WERI-Rb-1 (cell line): ENCODE data around the gene BCHE.

Source experiments
- DNase-seq: peaks from one replicate; pipeline ENCODE4 v3.0.0-alpha.2; 2020
- H3K27ac ChIP-seq: fragments of 250-450 bp; sonication (Bioruptor Pico); 2 replicates; pipeline ENCODE4 v1.5.1; 2020; ENCODE audit warnings: mild to moderate bottlenecking, moderate library complexity
- H3K27me3 ChIP-seq: fragments of 250-450 bp; sonication (Bioruptor Pico); 2 replicates; pipeline ENCODE4 v1.5.1; 2021; ENCODE audit warnings: mild to moderate bottlenecking, low read depth, moderate library complexity; ENCODE audit not compliant: insufficient read depth, severe bottlenecking
- H3K36me3 ChIP-seq: fragments of 250-450 bp; sonication (Bioruptor Pico); 2 replicates; pipeline ENCODE4 v1.5.1; 2020; ENCODE audit warnings: mild to moderate bottlenecking, moderate library complexity
- H3K4me3 ChIP-seq: 2 replicates; pipeline ENCODE4 v1.5.1; 2011; ENCODE audit warnings: low read depth, mild to moderate bottlenecking, control low read depth, low read length
- H3K9me3 ChIP-seq: fragments of 250-450 bp; sonication (Bioruptor Pico); 2 replicates; pipeline ENCODE4 v1.5.1; 2021; ENCODE audit warnings: mild to moderate bottlenecking, moderate library complexity; ENCODE audit not compliant: severe bottlenecking
- CTCF ChIP-seq: IDR thresholded peaks from 2 replicates; pipeline ENCODE4 v1.5.1; 2011; ENCODE audit warnings: low read depth, mild to moderate bottlenecking, control low read depth, inconsistent platforms, low read length

Gene BCHE

DNA sequence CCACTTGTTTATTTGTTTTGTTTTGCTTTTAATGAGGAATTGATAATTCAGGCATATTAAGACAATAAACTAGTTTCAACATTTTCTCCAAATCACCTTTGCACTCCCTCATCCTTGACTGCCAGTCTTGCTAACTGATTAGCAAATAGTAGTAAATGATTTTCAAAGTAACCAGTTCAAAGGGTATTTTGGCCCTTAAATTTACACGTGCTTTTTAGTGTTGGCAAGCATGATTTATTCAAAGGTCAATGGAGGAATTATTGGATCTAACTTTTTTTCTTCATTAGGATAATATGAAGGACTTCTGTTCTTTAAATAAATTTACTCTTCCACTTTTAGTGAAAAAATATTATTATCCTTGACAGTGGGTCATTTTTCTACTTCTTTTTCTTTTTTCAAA lies 53.8 kb downstream of the BCHE start:
- Histone ChIP-seq H3K27ac (no peak overlapping the region), H3K4me3 (no peak overlapping the region), H3K9me3 (no peaks in the 10 kb centered on the region), H3K36me3 (no peaks in the 10 kb centered on the region), H3K27me3 (no peaks in the 10 kb centered on the region)
- no peak for DNase-seq
- TF ChIP-seq CTCF: no peak

- no peaks in the 10 kb centered on the region for H3K27me3 ChIP-seq
- no peak for DNase-seq
- no peak for TF ChIP-seq CTCF
- no peak overlapping the region for H3K4me3 ChIP-seq
- H3K27ac ChIP-seq: no peak overlapping the region
- H3K36me3 ChIP-seq: no peaks in the 10 kb centered on the region
- no peaks in the 10 kb centered on the region for H3K9me3 ChIP-seq
Measured at GRCh38 chr3:165778891-165779290, 58.3 kb downstream of the BCHE start.

- DNase-seq: no peak
- no peak for TF ChIP-seq CTCF
- no peaks in the 10 kb centered on the region for H3K9me3 ChIP-seq
- no peaks in the 10 kb centered on the region for H3K27me3 ChIP-seq
- no peak overlapping the region for H3K4me3 ChIP-seq
- no peaks in the 10 kb centered on the region for H3K36me3 ChIP-seq
- no peak overlapping the region for H3K27ac ChIP-seq
Measured at GRCh38 chr3:165778456-165778855, 58.8 kb downstream of the BCHE start.

DNA sequence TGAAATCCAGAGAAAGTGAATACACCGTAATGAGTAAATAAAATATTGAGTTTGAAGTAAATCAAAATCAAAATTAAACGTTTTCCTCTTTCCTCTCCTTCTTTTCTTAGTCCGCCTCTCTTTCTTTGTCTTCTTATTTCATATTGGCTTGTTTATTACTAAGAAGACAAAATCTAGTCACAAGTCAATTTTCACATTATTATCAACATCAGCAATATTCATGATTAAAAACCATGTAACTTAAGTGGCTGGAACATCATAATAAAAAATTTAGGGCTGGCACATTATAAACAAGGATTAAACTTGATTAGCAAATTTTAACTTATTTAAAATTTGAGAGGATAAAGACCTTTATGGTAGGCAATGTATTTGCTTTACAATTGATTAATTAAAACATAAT lies 61.4 kb downstream of the BCHE start:
- TF ChIP-seq CTCF: no peak
- no peak for DNase-seq
- Histone ChIP-seq H3K27ac (no peak overlapping the region), H3K9me3 (no peaks in the 10 kb centered on the region), H3K27me3 (no peaks in the 10 kb centered on the region), H3K36me3 (no peaks in the 10 kb centered on the region), H3K4me3 (no peak overlapping the region)

- no peak for DNase-seq
- Histone ChIP-seq H3K27me3 (no peaks in the 10 kb centered on the region), H3K9me3 (no peaks in the 10 kb centered on the region), H3K36me3 (no peaks in the 10 kb centered on the region), H3K27ac (no peak overlapping the region), H3K4me3 (no peak overlapping the region)
- no peak for TF ChIP-seq CTCF
Measured at GRCh38 chr3:165770781-165771180, 66.4 kb downstream of the BCHE start.

DNA sequence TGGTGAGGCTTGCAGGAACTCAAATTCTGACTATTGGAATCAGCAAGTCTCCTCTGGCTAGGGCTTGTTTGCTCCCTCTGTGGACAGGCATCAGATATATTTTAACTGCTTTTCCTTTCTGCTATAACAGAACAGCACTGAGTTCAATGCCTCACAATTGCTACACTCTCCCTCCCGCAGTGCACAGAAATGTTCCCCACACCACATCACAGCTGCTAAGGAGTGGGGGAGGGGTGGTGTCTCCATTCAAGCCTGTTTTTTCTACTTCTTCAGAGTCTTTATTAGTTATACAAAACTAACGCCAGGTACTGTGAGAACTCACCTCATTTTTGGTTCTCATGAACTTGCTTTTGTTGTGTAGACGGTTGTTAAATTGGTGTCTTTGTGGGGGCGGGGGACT lies 68.5 kb downstream of the BCHE start:
- Histone ChIP-seq H3K4me3 (no peak overlapping the region), H3K27ac (no peak overlapping the region), H3K36me3 (no peaks in the 10 kb centered on the region), H3K9me3 (no peaks in the 10 kb centered on the region), H3K27me3 (no peaks in the 10 kb centered on the region)
- no peak for TF ChIP-seq CTCF
- DNase-seq: no peak
